HepG2 (cell line): ENCODE results near the gene ABHD12. TPM values are rescaled to one million over a fixed set of nuclear protein-coding genes. Genes with fewer than 3 reads are reported as not detected.

Source experiments
- BCL3 ChIP-seq: sonication (generic); formaldehyde crosslinking; IDR thresholded peaks from 2 replicates; pipeline ENCODE4 v1.5.1; 2020; ENCODE audit warnings: mild to moderate bottlenecking, missing genetic modification reagents, moderate library complexity
- CBX2 ChIP-seq, 2 experiments: fragments of 200-600 bp in 1 of 2; sonication (generic); formaldehyde crosslinking in 1 of 2; IDR thresholded peaks; 2 replicates each; pipeline versions ENCODE4 v1.7.0 to v1.8.1; 2018 to 2022; ENCODE audit warnings: low read depth in 2 of 2, low read length in 1 of 2, mild to moderate bottlenecking in 1 of 2, missing genetic modification reagents in 1 of 2
- CEBPG ChIP-seq: IDR thresholded peaks from 2 replicates; pipeline ENCODE4 v1.6.1; 2016
- FOSL1 ChIP-seq: sonication (generic); formaldehyde crosslinking; IDR thresholded peaks from 2 replicates; pipeline ENCODE4 v1.9.0; 2021; ENCODE audit warnings: missing genetic modification reagents, borderline replicate concordance
- GZF1 ChIP-seq: sonication (generic); formaldehyde crosslinking; IDR thresholded peaks from 2 replicates; pipeline ENCODE4 v1.5.1; 2020; ENCODE audit warnings: mild to moderate bottlenecking, missing genetic modification reagents
- HDAC6 ChIP-seq: fragments of 200-600 bp; sonication (generic); IDR thresholded peaks from 2 replicates; pipeline ENCODE4 v1.7.0; 2017; ENCODE audit warnings: mild to moderate bottlenecking, antibody characterized with exemption, low read length, low read depth
- HES4 ChIP-seq: sonication (generic); formaldehyde crosslinking; IDR thresholded peaks from 2 replicates; pipeline ENCODE4 v1.9.0; 2021; ENCODE audit warnings: mild to moderate bottlenecking, missing genetic modification reagents, borderline replicate concordance
- HOXD1 ChIP-seq: sonication (generic); formaldehyde crosslinking; IDR thresholded peaks from 2 replicates; pipeline ENCODE4 v1.5.0; 2020; ENCODE audit warnings: missing genetic modification reagents
- IKZF1 ChIP-seq: fragments of 450-650 bp; IDR thresholded peaks from 2 replicates; pipeline ENCODE4 v1.7.1; 2016
- NFE2L2 ChIP-seq: fragments of 150-350 bp; IDR thresholded peaks from 2 replicates; pipeline ENCODE4 v1.6.1; 2014; ENCODE audit warnings: low read length
- ONECUT2 ChIP-seq: sonication (generic); formaldehyde crosslinking; IDR thresholded peaks from 2 replicates; pipeline ENCODE4 v1.4.0; 2020; ENCODE audit warnings: missing genetic modification reagents
- PPARG ChIP-seq: conservative IDR thresholded peaks from 2 replicates; pipeline ENCODE4 v1.6.1; 2016; ENCODE audit warnings: missing biosample characterization, missing genetic modification reagents
- PRMT3 ChIP-seq: sonication (generic); formaldehyde crosslinking; IDR thresholded peaks from 2 replicates; pipeline ENCODE4 v1.8.1; 2022; ENCODE audit warnings: low read depth, mild to moderate bottlenecking, moderate library complexity, missing genetic modification reagents, borderline replicate concordance
- RFX5 ChIP-seq: IDR thresholded peaks from 2 replicates; pipeline ENCODE4 v1.6.1; 2011; ENCODE audit warnings: low read depth, low read length, improper control_type of control experiment
- TFAP4 ChIP-seq: sonication (generic); IDR thresholded peaks from 2 replicates; pipeline ENCODE4 v1.6.1; 2016; ENCODE audit warnings: low read depth, borderline replicate concordance
- ZNF101 ChIP-seq: sonication (generic); formaldehyde crosslinking; IDR thresholded peaks from 2 replicates; pipeline ENCODE4 v1.4.0; 2020; ENCODE audit warnings: mild to moderate bottlenecking, low read depth, missing genetic modification reagents, borderline replicate concordance
- ZNF33A ChIP-seq: sonication (generic); formaldehyde crosslinking; IDR thresholded peaks from 2 replicates; pipeline ENCODE4 v1.5.1; 2020; ENCODE audit warnings: missing genetic modification reagents, mild to moderate bottlenecking, moderate library complexity, borderline replicate concordance
- ZNF569 ChIP-seq: sonication (generic); formaldehyde crosslinking; IDR thresholded peaks from 2 replicates; pipeline ENCODE4 v1.5.0; 2020; ENCODE audit warnings: mild to moderate bottlenecking, missing genetic modification reagents, moderate library complexity, borderline replicate concordance
- ZNF850 ChIP-seq: sonication (generic); formaldehyde crosslinking; conservative IDR thresholded peaks from 2 replicates; pipeline ENCODE4 v1.9.0; 2021; ENCODE audit warnings: mild to moderate bottlenecking, missing genetic modification reagents
- ZSCAN30 ChIP-seq: sonication (generic); formaldehyde crosslinking; IDR thresholded peaks from 2 replicates; pipeline ENCODE4 v1.5.0; 2020; ENCODE audit warnings: mild to moderate bottlenecking, missing genetic modification reagents
- polyA plus RNA-seq, 8 experiments: library from polyadenylated mRNA; depleted of rRNA in 3 of 8; stranded (reverse) in 7 of 8; unstranded in 1 of 8; fragments of >200 nt; fragmentation: Illumina TruSeq in 4 of 8; extraction: Trizol in 4 of 8; gene quantifications; 2 replicates each; pipeline versions ENCODE4 v1.2.1 to v1.2.3, GENCODE V29; 2011 to 2016; ENCODE audit warnings: low read depth in 4 of 8, missing spikeins in 1 of 8, mixed read lengths in 1 of 8; ENCODE audit not compliant: insufficient read depth in 1 of 8
- total RNA-seq, 5 experiments: library from RNA; depleted of rRNA; stranded (reverse); fragments of >200 nt; fragmentation: Illumina TruSeq; extraction: Trizol; gene quantifications; 2 replicates each; pipeline ENCODE4 v1.2.3, GENCODE V29; 2016; ENCODE audit warnings: low read depth in 1 of 5
- TF ChIP-seq, protein P1 (sequence below): sonication (generic); formaldehyde crosslinking; IDR thresholded peaks from 2 replicates; pipeline ENCODE4 v1.9.0; 2021; ENCODE audit warnings: missing genetic modification reagents, borderline replicate concordance
- TF ChIP-seq, protein P2 (sequence below): sonication (generic); formaldehyde crosslinking; IDR thresholded peaks from 2 replicates; pipeline ENCODE4 v1.5.0; 2020; ENCODE audit warnings: missing genetic modification reagents
- TF ChIP-seq, protein P3 (sequence below): sonication (generic); formaldehyde crosslinking; conservative IDR thresholded peaks from 2 replicates; pipeline ENCODE4 v1.8.0; 2022; ENCODE audit warnings: mild to moderate bottlenecking, moderate library complexity, missing genetic modification reagents

ABHD12 gene
- total and polyA plus RNA-seq, 2 of the 13 experiments (the other 11 are each of a cell fraction or from before 2014, with no cell fraction given), result 23.5 to 72.1 TPM

DNA sequence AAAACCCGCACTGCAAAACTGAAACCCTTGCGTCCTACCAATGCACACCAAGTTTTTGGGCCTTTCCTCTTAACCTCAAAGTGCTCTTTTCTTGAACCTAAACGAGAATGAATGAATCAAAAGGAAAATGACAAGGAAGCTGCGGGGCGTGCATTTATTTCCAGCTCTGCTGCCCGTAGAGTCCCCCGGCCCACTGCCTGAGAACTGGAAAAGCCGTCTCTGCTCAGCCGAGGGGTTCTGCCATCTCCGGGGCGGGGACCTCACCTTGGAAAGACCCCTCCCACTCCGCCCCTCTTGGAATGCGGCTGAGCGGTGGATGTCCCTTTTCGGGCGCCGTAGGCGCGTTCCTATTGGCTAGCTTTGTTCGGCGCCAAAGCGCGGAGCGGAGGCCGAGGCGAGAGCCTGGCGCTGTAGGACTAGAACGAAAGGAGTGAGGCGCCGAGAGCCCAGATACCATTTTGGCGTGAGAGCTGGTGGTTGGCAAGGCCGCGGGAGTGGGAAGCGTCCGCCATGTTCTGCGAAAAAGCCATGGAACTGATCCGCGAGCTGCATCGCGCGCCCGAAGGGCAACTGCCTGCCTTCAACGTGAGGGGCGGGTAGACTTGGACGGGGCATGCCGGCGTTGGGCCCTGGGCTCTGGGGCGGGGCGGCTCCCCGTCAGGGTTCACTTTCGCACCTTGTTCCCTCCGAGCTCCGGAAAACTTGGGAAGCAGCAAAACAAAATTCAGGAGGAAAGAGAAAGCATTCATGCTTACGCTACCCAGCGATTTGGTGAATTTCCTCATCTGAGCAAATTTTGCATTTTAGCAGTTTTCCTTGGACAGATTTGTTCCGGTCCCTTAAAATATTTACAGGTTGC, 16.9 kb upstream of the ABHD12 start, which contains the start of gene GINS1 (continued):
- TF ChIP-seq ZSCAN30, result peak; percentile 99
- no peak; the same call in 1 of the 2 replicates for TF ChIP-seq ZNF33A (CRISPR knock-in tag)
- peak; percentile 79; the same call in 1 of the 2 replicates for TF ChIP-seq ZNF101 (CRISPR knock-in tag)
- no peak for TF ChIP-seq HDAC6
- peak; percentile 97; the same call in 1 of the 2 replicates for TF ChIP-seq HES4
- peak; percentile 86; the same call in 1 of the 2 replicates for TF ChIP-seq ZNF569 (CRISPR knock-in tag)
- TF ChIP-seq CEBPG (CRISPR knock-in tag), result peak; percentile 49; the same call in 1 of the 2 replicates
- TF ChIP-seq CBX2 (IDR thresholded peaks at IDR 0.05; ENCODE audit: low read depth, low read length), result no peak
- TF ChIP-seq CBX2 (CRISPR knock-in tag; IDR thresholded peaks at IDR 0.05; ENCODE audit: low read depth), result peak; percentile 93
- peak; percentile 9; the same call in 1 of the 2 replicates for TF ChIP-seq NFE2L2
- no peak; the same call in 1 of the 2 replicates for TF ChIP-seq RFX5
- TF ChIP-seq GZF1, result peak; percentile 79; the same call in 1 of the 2 replicates
- TF ChIP-seq ONECUT2 (CRISPR knock-in tag), result peak; percentile 80; the same call in 1 of the 2 replicates
- peak; percentile 97; the same call in 1 of the 2 replicates for TF ChIP-seq PRMT3
- no peak for TF ChIP-seq IKZF1
- TF ChIP-seq FOSL1, result peak; percentile 57; the same call in 1 of the 2 replicates
- TF ChIP-seq, protein P1, sequence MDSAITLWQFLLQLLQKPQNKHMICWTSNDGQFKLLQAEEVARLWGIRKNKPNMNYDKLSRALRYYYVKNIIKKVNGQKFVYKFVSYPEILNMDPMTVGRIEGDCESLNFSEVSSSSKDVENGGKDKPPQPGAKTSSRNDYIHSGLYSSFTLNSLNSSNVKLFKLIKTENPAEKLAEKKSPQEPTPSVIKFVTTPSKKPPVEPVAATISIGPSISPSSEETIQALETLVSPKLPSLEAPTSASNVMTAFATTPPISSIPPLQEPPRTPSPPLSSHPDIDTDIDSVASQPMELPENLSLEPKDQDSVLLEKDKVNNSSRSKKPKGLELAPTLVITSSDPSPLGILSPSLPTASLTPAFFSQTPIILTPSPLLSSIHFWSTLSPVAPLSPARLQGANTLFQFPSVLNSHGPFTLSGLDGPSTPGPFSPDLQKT (CRISPR knock-in tag), result peak; percentile 90; the same call in 1 of the 2 replicates
- peak; percentile 98 for TF ChIP-seq HOXD1
- TF ChIP-seq, protein P2, sequence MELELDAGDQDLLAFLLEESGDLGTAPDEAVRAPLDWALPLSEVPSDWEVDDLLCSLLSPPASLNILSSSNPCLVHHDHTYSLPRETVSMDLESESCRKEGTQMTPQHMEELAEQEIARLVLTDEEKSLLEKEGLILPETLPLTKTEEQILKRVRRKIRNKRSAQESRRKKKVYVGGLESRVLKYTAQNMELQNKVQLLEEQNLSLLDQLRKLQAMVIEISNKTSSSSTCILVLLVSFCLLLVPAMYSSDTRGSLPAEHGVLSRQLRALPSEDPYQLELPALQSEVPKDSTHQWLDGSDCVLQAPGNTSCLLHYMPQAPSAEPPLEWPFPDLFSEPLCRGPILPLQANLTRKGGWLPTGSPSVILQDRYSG (CRISPR knock-in tag), result peak; percentile 98
- 0 out of 2 replicates have a peak, but pooled peaks have one; percentile 68 for TF ChIP-seq PPARG (CRISPR knock-in tag)
- TF ChIP-seq, protein P3, sequence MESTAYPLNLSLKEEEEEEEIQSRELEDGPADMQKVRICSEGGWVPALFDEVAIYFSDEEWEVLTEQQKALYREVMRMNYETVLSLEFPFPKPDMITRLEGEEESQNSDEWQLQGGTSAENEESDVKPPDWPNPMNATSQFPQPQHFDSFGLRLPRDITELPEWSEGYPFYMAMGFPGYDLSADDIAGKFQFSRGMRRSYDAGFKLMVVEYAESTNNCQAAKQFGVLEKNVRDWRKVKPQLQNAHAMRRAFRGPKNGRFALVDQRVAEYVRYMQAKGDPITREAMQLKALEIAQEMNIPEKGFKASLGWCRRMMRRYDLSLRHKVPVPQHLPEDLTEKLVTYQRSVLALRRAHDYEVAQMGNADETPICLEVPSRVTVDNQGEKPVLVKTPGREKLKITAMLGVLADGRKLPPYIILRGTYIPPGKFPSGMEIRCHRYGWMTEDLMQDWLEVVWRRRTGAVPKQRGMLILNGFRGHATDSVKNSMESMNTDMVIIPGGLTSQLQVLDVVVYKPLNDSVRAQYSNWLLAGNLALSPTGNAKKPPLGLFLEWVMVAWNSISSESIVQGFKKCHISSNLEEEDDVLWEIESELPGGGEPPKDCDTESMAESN (CRISPR knock-in tag), result peak; percentile 100
- no peak for TF ChIP-seq ZNF850 (CRISPR knock-in tag)
- peak; percentile 95 for TF ChIP-seq BCL3 (CRISPR knock-in tag)
- peak; percentile 58; the same call in 1 of the 2 replicates for TF ChIP-seq TFAP4
